OCI-M2 (cell line): ENCODE results near the gene CHI3L1.

Experiments
- DNase-seq: peaks from one replicate; lab custom pipeline; 2025; ENCODE audit not compliant: unreplicated experiment; lab: John Stamatoyannopoulos, UW

Gene CHI3L1

DNA sequence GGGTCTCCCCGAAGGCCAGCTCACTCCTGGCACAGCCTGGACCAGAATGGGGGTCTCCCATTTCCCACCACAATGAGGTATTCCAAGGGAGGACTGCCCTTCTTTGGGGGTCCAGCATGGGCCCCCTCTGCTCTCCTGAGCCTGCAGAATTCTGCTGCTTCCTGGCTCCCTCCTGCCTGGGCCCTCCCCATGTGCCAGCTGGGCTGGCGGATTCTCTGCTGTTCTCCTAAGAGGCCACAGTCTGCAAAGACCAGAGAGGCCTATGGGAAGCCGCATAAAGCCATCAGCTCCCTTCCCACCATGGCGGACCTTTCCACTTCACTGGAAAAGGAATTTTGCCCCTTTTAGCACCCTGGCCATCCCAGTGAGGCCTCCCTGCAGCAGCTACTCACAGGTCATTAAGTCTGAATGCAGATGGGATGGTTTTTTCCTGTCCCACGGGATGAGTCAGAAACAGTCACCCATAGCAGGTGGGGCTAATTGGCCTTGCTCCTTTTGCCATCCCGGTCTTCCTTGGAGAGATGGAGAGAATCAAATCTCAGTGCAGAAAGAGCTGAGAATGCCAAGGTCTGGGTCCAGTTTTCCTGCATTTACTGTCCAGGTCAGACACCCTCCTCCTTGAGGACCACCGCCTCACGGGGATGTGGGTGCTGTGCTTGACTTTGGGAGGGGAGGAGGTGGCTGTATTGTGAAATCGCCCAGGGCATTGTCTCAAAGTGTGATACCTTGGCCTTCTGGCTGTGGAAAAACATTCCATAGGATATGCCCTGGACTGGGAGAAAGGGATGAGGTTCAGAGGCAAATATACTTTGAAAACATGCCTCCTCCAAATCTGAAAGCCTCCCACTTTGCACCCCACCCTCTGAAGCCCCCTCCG lies 34.1 kb downstream of the CHI3L1 start:
- no peak for DNase-seq

DNA sequence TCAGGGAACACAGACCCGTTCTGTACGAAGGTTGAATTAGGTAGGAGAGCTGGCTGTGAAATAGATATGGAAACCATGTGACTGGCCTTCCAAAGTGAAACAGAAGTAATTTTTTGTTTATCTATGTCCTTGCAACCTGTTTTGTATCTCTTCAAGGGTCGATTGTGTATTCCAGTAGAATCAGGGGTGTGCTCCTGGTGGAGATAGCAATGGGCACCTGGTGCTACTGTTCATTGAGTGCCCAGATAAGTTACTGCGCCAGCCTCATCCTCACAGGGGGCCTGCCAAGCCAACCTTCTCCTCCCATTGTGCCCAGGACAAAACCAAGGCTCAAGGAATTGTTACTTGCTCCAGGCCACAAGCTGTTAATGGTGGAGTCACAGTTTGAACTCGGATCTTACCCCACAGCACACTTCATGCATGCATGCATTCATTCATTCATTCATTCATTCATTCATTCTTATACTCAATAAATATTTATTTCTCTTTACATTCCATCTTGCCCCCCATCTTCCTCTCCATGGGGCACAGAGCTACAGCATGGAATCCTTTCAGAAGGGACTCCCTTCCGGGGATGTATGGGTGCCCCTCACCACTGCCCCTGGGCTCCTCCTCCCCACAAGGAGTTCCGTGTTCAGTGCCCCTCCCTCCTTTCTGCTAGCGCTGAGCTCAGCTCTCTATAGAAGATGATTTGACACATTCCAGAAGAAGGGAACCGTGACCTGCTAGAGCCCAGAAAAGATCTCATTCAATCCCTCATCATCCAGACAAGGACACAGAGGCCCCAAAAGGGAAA lies 34.9 kb downstream of the CHI3L1 start:
- DNase-seq: no peak

GRCh38 chr1:203150511-203151297 lies 35.8 kb downstream of the CHI3L1 start:
- no peak for DNase-seq

DNA sequence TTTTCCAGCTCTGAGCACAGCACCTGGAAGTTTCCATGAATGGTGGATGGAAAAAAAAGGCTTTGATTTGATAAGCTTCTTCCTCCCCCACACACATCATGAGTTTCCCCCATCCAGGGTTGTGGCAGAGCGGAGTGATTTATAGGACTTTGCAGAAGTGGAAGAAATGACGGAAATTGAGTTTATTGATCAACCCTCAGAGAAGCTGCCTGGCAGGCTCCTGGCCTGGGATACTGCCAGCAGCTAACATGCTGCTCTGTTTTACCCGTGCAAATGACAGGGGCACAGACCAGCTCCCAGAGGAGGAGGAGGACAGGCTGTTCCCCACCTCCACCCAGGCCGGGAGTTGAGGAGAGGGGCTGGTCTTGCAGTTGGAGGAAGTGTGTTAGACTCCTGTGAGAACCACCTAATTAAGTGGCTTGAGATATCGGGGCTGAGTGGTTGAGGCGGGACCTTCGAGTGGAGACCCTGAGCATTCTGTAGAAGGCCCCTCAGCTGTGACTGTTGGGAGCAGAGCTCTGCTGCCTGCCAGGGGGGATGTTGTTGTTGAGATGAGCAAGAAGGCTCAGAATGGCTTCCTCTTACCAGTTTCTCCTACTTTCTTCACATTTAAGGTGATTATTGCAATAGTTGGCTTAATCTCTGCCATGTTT lies 37.2 kb downstream of the CHI3L1 start:
- DNase-seq: no peak

DNA sequence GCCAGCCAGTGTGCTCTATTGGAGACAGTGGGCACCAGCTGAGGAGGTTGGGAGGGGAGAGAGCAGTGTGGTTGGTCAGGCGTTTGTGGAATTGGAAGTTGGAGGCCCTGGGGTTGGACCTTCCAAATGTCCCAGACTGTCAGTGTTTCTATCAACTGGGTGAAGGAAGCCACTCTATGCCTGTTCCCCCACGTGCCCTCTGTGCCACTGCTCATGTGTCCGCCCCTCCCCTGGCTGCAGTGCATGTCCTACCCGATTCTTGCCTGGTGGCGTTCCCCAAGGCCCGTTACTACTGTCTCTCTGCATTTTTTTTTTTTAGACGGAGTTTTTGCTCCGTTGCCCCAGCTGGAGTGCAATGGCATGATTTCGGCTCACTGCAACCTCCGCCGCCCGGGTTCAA lies 37.9 kb downstream of the CHI3L1 start:
- no peak for DNase-seq

DNA sequence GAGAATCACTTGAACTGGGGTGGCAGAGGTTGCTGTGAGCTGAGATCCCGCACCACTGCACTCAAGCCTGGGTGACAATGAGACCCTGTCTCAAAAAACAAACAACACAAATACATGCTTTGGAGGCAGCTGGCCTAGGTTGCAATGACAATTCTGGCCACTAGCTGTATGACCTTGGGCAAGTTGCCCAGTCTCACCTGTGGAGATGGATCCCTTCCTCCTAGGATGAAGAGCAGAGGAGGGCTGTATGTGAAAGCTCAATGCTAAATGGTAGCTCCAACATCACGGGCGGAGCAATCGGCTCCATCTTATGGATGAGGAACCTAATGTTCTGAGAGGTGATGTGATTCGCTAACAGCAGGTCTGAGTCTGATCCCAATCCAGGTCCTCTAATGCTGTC lies 38.4 kb downstream of the CHI3L1 start:
- no peak for DNase-seq

DNA sequence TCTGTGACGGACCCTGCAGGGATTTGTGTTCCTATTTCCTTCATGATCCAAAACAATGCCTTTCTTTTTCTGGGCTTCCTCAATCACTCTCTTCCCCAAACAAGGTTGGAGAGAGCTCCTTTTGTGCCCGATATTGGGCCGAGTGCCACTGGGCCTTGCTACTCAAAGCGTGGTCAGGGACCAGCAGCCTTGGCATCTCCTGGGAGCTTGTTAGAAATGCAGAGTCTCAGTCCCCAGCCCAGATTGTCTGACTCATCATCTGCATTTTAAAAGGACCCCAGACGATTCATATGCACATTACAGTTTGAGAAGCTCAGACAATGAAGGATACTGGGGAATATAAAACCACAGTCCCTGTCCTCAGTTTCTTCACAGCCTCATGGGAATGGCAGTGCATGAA lies 39.1 kb downstream of the CHI3L1 start:
- DNase-seq: no peak

GRCh38 chr1:203146537-203146936 lies 40.0 kb downstream of the CHI3L1 start:
- DNase-seq: no peak

DNA sequence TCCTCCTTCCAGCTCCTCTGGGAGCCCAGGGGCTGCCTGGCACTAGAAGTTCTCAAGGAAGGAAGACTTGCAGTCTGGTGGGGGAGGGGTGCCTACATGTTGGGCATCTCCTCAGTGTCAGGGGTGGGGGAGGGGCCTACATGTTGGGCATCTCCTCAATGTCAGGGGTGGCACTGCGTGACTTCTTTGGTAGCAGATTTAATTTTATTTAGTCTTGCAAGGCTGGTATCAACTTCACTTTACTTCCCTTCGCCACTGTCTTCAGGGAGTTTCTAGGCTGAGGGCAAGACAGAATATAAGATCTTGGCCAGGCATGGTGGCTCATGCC lies 40.5 kb downstream of the CHI3L1 start:
- DNase-seq: no peak

DNA sequence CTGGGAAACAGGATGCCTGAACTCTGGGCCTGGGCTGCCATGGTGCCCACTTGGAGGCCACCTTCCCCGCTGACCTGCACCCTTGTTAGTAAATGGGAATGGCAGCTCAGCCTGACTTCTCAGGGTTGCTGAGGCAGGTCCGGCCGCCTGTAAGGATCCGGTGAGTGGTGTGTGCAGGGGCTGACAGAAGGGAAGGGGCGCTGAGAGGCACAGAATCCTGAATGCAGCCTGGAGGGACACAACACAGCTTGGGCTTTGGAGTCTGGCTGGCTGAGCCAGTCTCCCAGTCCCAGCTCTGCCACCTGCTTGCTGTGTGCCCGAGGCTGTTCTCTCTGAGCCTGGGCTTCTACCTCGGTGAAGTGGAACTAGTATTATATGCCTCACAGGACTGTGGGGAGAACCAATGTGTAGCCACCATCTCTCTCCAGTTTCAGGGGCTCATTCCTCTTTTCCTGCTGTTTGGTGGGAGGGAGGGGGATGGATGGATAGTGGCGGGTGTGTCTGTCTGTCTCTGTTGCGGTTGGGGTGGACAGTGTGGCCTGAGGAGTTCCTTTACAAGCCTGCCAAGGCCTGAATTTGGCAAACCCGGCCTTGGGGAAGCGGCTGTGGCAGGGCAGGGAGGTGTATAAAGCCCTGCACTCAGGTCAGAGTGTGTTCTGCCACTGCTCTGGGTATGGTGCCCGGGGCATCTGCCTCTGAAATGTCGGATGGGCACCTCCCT lies 41.0 kb downstream of the CHI3L1 start:
- DNase-seq: no peak

DNA sequence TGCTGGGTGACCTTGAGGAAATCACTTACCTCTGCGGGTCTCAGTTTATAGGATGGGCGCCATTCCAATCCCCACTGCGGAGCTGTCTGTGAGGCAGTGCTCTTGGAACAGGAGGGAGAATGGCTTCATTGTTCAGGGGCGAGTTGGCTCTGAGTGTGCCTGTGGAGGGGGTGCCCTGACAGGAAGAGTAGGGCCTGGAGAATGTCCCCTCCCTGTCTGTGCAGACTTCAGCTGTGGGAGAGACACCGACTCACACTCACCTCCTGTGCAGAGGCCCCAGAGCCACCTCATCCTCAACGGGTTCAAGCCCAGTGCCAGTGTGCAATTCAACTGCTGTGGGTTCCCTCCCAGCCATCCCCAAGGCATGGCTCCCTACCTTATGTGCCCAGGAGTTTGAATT lies 41.8 kb downstream of the CHI3L1 start:
- DNase-seq: no peak

GRCh38 chr1:203143641-203144040 lies 42.9 kb downstream of the CHI3L1 start:
- DNase-seq: no peak

DNA sequence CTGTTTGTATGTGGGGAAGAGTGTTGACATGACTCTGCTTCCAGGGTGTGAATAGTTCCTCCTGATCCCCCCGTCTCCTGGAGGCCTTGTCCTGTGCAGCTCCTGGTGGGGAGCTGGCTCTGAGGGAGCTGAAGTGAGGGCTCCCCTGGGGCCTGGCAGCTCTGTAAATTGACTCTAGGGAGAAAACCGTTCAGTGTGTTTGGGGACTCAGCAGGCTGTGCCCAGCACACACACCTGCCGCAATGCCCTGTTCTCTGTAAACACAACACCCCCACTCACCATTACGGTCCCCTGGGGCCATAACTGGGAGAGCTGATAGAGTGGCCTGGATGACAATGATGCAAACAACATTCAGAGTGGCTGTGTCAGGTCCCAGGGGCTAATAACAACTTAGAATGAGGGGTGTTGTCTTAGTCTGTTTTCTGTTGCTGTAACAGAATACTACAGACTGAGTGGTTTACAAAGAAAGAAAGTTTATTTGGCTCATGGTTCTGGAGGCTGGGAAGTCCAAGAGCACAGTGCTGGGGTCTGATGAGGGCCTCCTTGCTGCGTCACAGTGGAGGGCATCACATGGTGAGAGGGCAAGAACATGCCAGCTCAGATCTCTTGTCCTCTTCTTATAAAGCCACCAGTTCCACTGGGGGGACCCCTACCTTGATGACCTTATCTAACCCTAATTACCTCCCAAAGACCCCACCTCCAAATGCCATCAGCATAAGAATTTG lies 43.7 kb downstream of the CHI3L1 start:
- no peak for DNase-seq

- DNase-seq: no peak
Observed at GRCh38 chr1:203142124-203142523, 44.4 kb downstream of the CHI3L1 start.

DNA sequence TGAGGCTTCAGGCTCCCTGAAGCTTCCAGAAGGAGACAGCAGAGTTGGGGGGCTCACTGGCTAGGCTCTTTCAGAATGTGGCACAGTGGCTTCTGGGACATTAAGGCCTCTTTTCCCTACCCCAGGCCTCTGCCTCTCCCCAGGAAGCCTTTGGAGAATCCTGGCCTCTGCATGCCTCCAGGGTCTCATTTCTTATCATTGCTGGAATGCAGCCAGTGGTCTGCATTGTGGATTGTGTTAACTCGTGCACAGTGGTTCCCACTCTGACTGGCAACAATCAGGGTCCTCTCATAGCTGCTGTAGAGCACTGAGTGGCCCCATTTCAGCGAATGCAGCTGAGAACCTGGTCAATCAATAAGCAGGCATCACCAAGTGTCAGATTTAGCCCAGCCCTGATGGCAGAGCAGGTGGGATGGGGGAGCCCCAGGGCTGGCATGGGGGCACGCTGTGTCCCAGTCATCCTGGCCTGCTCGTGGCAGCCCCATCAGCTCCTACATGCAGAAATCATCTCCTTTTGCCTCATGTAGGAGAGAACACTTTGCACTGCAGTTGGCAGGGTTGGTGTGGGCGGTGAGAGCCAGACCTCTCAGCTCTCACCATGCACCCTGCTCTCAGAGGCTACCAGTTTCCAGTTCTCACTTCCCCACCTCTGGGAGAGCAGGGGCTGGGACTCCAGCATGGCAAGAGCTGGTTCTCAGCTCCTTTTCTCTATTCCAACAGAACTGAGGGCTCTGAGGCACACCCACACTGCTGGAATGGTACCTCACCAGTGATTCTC lies 45.6 kb downstream of the CHI3L1 start:
- no peak for DNase-seq

DNA sequence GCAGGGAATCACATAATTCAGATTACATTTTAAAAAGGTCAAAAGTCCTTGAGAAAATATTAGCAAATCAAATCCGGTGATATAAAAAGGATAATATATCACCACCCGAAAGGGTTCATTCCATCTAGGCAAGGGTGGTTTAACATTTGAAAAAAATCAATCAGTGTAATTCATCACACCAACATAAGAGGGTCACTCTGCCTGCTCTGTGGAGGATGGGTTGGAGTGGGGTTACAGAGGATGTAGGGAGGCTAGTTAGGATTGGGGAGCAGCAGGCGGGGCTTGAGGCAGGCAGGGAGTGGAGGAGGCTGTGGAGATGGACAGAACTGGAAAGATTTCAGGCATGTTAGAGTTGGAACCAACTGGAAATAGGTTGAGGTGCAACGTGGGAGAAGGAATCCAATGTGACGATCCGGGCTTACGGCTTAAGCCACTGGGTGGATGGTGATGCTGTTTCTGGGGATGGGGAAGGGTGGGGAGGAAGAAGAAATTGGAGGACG lies 46.5 kb downstream of the CHI3L1 start:
- DNase-seq: no peak

- DNase-seq: no peak
Observed at GRCh38 chr1:203138066-203138465, 48.4 kb downstream of the CHI3L1 start.

DNA sequence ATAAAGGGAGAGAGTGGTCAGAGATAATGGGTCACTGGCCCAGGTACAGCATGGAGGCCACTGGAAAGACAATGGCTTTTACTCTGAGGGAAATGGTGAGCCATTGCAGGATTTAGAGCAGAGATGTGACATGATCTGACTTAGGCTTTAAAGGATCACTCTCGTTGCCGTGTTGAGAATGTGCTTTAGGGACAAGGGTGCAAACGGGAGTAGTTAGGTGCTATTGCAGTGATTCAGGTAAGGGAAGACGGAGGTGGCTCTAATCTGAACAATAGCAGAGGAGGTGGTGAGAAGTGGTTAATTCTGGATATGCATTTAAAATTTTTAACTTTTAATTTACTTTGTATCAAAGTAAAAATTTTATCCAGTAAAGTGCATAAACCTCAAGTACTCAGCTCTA lies 49.2 kb downstream of the CHI3L1 start:
- no peak for DNase-seq
